GM12878 (cell line): ENCODE results near the gene IRF2. TPM values are rescaled to one million over a fixed set of nuclear protein-coding genes. Genes with fewer than 3 reads are reported as not detected.

Source experiments
- ATF2 ChIP-seq: IDR thresholded peaks from 2 replicates; pipeline ENCODE4 v1.6.1; 2012; ENCODE audit warnings: low read length, inconsistent platforms
- BCL3 ChIP-seq: IDR thresholded peaks from 2 replicates; pipeline ENCODE4 v1.6.1; 2011; ENCODE audit warnings: borderline replicate concordance, low read depth, mild to moderate bottlenecking, moderate library complexity, low read length; ENCODE audit not compliant: insufficient read depth, poor library complexity, severe bottlenecking
- CHD1 ChIP-seq: IDR thresholded peaks from 2 replicates; pipeline ENCODE4 v1.6.1; 2012; ENCODE audit warnings: low read depth, low read length, improper control_type of control experiment
- CHD4 ChIP-seq: fragments of 200-600 bp; sonication (generic); IDR thresholded peaks from 2 replicates; pipeline ENCODE4 v1.6.1; 2016; ENCODE audit warnings: mild to moderate bottlenecking
- E4F1 ChIP-seq: fragments of 450-650 bp; IDR thresholded peaks from 2 replicates; pipeline ENCODE4 v1.6.1; 2018; ENCODE audit warnings: borderline replicate concordance, mild to moderate bottlenecking; ENCODE audit not compliant: partially characterized antibody
- EED ChIP-seq: sonication (generic); IDR thresholded peaks from 2 replicates; pipeline ENCODE4 v1.6.1; 2016; ENCODE audit warnings: antibody characterized with exemption, low read depth
- GATAD2B ChIP-seq: fragments of 450-650 bp; conservative IDR thresholded peaks from 2 replicates; pipeline ENCODE4 v1.6.1; 2017; ENCODE audit warnings: low read depth, mild to moderate bottlenecking, moderate library complexity
- IKZF2 ChIP-seq, 2 experiments: fragments of 450-650 bp; IDR thresholded peaks; 2 replicates each; pipeline ENCODE4 v1.6.1; 2017; ENCODE audit warnings: mild to moderate bottlenecking in 2 of 2, moderate library complexity in 2 of 2
- MAX ChIP-seq: IDR thresholded peaks from 2 replicates; pipeline ENCODE4 v1.6.1; 2012; ENCODE audit warnings: low read depth, low read length, improper control_type of control experiment
- MEF2A ChIP-seq: IDR thresholded peaks from 2 replicates; pipeline ENCODE4 v1.6.1; 2011; ENCODE audit warnings: low read depth, mild to moderate bottlenecking, low read length, moderate library complexity; ENCODE audit not compliant: insufficient read depth
- MLLT1 ChIP-seq: fragments of 450-650 bp; IDR thresholded peaks from 2 replicates; pipeline ENCODE4 v1.6.1; 2016; ENCODE audit warnings: mild to moderate bottlenecking
- NKRF ChIP-seq: fragments of 450-650 bp; conservative IDR thresholded peaks from 2 replicates; pipeline ENCODE4 v1.6.1; 2017; ENCODE audit warnings: mild to moderate bottlenecking, moderate library complexity
- NR2C1 ChIP-seq: fragments of 450-650 bp; IDR thresholded peaks from 2 replicates; pipeline ENCODE4 v1.6.1; 2017; ENCODE audit warnings: antibody characterized with exemption, mild to moderate bottlenecking, moderate library complexity
- RAD21 ChIP-seq: IDR thresholded peaks from 2 replicates; pipeline ENCODE4 v1.6.1; 2011; ENCODE audit warnings: mild to moderate bottlenecking, low read depth, low read length, moderate library complexity; ENCODE audit not compliant: insufficient read depth
- SREBF2 ChIP-seq: IDR thresholded peaks from 2 replicates; pipeline ENCODE4 v1.6.1; 2012; ENCODE audit warnings: mild to moderate bottlenecking, low read length
- TCF3 ChIP-seq: IDR thresholded peaks from 2 replicates; pipeline ENCODE4 v1.6.1; 2012; ENCODE audit warnings: low read depth, mild to moderate bottlenecking, low read length, borderline replicate concordance; ENCODE audit not compliant: insufficient read depth
- ZNF24 ChIP-seq: fragments of 450-650 bp; IDR thresholded peaks from 2 replicates; pipeline ENCODE4 v1.6.1; 2017; ENCODE audit warnings: antibody characterized with exemption, mild to moderate bottlenecking
- polyA plus RNA-seq, 11 experiments: library from polyadenylated mRNA; depleted of rRNA in 4 of 11; unstranded in 6 of 11; stranded (reverse) in 5 of 11; fragments of >200 nt; fragmentation: Nextera tagmentation in 4 of 11; fragmentation: Illumina TruSeq in 1 of 11; extraction: Ambion mirVana in 4 of 11; extraction: Trizol in 1 of 11; gene quantifications; 1 replicate in 1 of 11; 2 replicates in 10 of 11; pipeline versions ENCODE4 v1.2.1 to v1.2.3, GENCODE V29; 2011 to 2016; ENCODE audit warnings: inconsistent platforms in 2 of 11, missing spikeins in 2 of 11, low read depth in 1 of 11
- total RNA-seq, 4 experiments: library from RNA; depleted of rRNA in 3 of 4; stranded (reverse); fragments of >200 nt in 3 of 4; fragmentation: Illumina TruSeq in 1 of 4; extraction: Trizol in 1 of 4; gene quantifications; 2 replicates each; pipeline versions ENCODE4 v1.2.1 to v1.2.3, GENCODE V29; 2013 to 2021

The IRF2 gene
- total and polyA plus RNA-seq, 10 of the 15 experiments (the other 5 are each of a cell fraction or from before 2014, with no cell fraction given) = 45.1 to 99.3 (median 58.9) TPM

GRCh38 chr4:184348311-184349233 lies 125.8 kb downstream of the IRF2 start (continued):
- 0 out of 2 replicates have a peak, but pooled peaks have one; percentile 19 for TF ChIP-seq CHD1
- TF ChIP-seq ZNF24 = peak; percentile 63
- TF ChIP-seq IKZF2 (IDR thresholded peaks at IDR 0.05) = peak; percentile 6 to 16; a peak in 1 of 4 replicates
- no peak for TF ChIP-seq MEF2A
- TF ChIP-seq E4F1 = no peak
- no peak for TF ChIP-seq RAD21
- 0 out of 2 replicates have a peak, but pooled peaks have one; percentile 19 for TF ChIP-seq GATAD2B
- TF ChIP-seq SREBF2 = no peak
- no peak for TF ChIP-seq MAX
- no peak for TF ChIP-seq NR2C1
- no peak for TF ChIP-seq TCF3
- TF ChIP-seq CHD4 = no peak
- TF ChIP-seq BCL3 = peak; percentile 21
- TF ChIP-seq ATF2 = no peak
- no peak for TF ChIP-seq EED
- TF ChIP-seq NKRF = 0 out of 2 replicates have a peak, but pooled peaks have one; percentile 21
- TF ChIP-seq MLLT1 = peak; percentile 3; the same call in 1 of the 2 replicates
